B cell (primary cell): ENCODE results near the gene NEK8. TPM values are rescaled to one million over a fixed set of nuclear protein-coding genes. Genes with fewer than 3 reads are reported as not detected.

ENCODE experiments used
- ATAC-seq: fragments of 200-7000 bp; cut with Tn5 transposase; one replicate; pipeline ENCODE4 v1.10.0; 2021; ENCODE audit warnings: low read depth, mild to moderate bottlenecking, moderate number of reproducible peaks, moderate library complexity
- CTCF ChIA-PET: fragments of 350-600 bp; sonication (Branson Sonifier 250); formaldehyde crosslinking; loops from one replicate; lab custom pipeline; 2021; ENCODE audit warnings: antibody characterized with exemption, inconsistent platforms; lab: Charles Lee
- POLR2A ChIA-PET: fragments of 350-600 bp; sonication (Branson Sonifier 250); formaldehyde crosslinking; loops from one replicate; lab custom pipeline; 2021; ENCODE audit warnings: antibody characterized with exemption; lab: Charles Lee
- DNase-seq: peaks from one replicate; pipeline ENCODE4 v3.0.0; 2013
- H2AFZ ChIP-seq: 2 replicates; pipeline ENCODE4 v1.6.1; 2012; ENCODE audit warnings: mild to moderate bottlenecking, low read depth, low read length; ENCODE audit not compliant: insufficient read depth, poor library complexity, severe bottlenecking
- H3K27ac ChIP-seq, 2 donors: 1 replicate in 1 of 2; 2 replicates in 1 of 2; pipeline ENCODE4 v1.5.1; 2012 to 2013; ENCODE audit warnings: low read length in 2 of 2, mild to moderate bottlenecking in 2 of 2, moderate library complexity in 1 of 2
- H3K27me3 ChIP-seq, 4 experiments: fragments of 200-600 bp in 1 of 4; sonication (generic) in 1 of 4; replicated peaks in 1 of 4; 1 replicate in 2 of 4; 2 replicates in 2 of 4; pipeline versions ENCODE4 v1.6.1 to v1.7.0; 2013 to 2016; ENCODE audit warnings: low read length in 3 of 4, mild to moderate bottlenecking in 2 of 4, mixed read lengths in 1 of 4, moderate library complexity in 1 of 4; ENCODE audit not compliant: insufficient read depth in 4 of 4, control insufficient read depth in 3 of 4; ENCODE audit errors: control extremely low read depth in 1 of 4
- H3K36me3 ChIP-seq, 2 experiments: replicated peaks in 1 of 2; 1 replicate in 1 of 2; 2 replicates in 1 of 2; pipeline versions ENCODE4 v1.6.1 to v1.7.1; 2013; ENCODE audit warnings: low read length in 1 of 2; ENCODE audit not compliant: insufficient read depth in 2 of 2, control insufficient read depth in 1 of 2; ENCODE audit errors: control extremely low read depth in 1 of 2, extremely low read depth in 1 of 2
- H3K4me1 ChIP-seq, 2 donors: fragments of 200-600 bp in 1 of 2; sonication (generic) in 1 of 2; 1 replicate in 1 of 2; 2 replicates in 1 of 2; pipeline versions ENCODE4 v1.5.1 to v1.6.1; 2013 to 2017; ENCODE audit warnings: low read length in 2 of 2; ENCODE audit not compliant: control insufficient read depth in 2 of 2, insufficient read depth in 2 of 2
- H3K4me2 ChIP-seq: replicated peaks from 2 replicates; pipeline ENCODE3; 2012; ENCODE audit warnings: mild to moderate bottlenecking, low read depth, low read length; ENCODE audit not compliant: poor library complexity, severe bottlenecking
- H3K4me3 ChIP-seq, 5 experiments: fragments of 200-600 bp in 1 of 5; sonication (generic) in 1 of 5; 1 replicate in 3 of 5; 2 replicates in 2 of 5; pipeline versions ENCODE4 v1.5.1 to v1.7.0; 2011 to 2016; ENCODE audit warnings: low read length in 4 of 5, mild to moderate bottlenecking in 4 of 5, low read depth in 2 of 5, control low read depth in 1 of 5, moderate library complexity in 1 of 5; ENCODE audit not compliant: insufficient read depth in 1 of 5; ENCODE audit errors: control extremely low read depth in 1 of 5, extremely low read depth in 1 of 5
- H3K79me2 ChIP-seq: fragments of 200-600 bp; sonication (generic); one replicate; pipeline ENCODE4 v1.6.0; 2016; ENCODE audit warnings: low read length; ENCODE audit not compliant: control insufficient read depth, insufficient read depth
- H3K9ac ChIP-seq: fragments of 200-600 bp; sonication (generic); 2 replicates; pipeline ENCODE4 v1.6.1; 2017; ENCODE audit warnings: mild to moderate bottlenecking, low read length, moderate library complexity
- H3K9me3 ChIP-seq, 3 donors: one replicate each; pipeline versions ENCODE4 v1.6.1 to v1.7.1; 2013; ENCODE audit warnings: low read length in 2 of 3; ENCODE audit not compliant: control insufficient read depth in 2 of 3, insufficient read depth in 1 of 3; ENCODE audit errors: control extremely low read depth in 1 of 3
- H4K20me1 ChIP-seq: 2 replicates; pipeline ENCODE4 v1.6.0; 2012; ENCODE audit warnings: mild to moderate bottlenecking, low read length; ENCODE audit not compliant: insufficient read depth, control insufficient read depth, poor library complexity, severe bottlenecking
- H3K27ac Mint-ChIP-seq: one replicate; pipeline ENCODE4 v1.8.0; 2021; ENCODE audit warnings: mixed read lengths
- H3K27me3 Mint-ChIP-seq: one replicate; pipeline ENCODE4 v1.8.0; 2021; ENCODE audit warnings: mixed read lengths
- H3K4me1 Mint-ChIP-seq: one replicate; pipeline ENCODE4 v1.8.0; 2021; ENCODE audit warnings: mixed read lengths
- H3K4me3 Mint-ChIP-seq: one replicate; pipeline ENCODE4 v1.8.0; 2021; ENCODE audit warnings: mixed read lengths
- H3K9me3 Mint-ChIP-seq: one replicate; pipeline ENCODE4 v1.8.0; 2022; ENCODE audit warnings: mixed read lengths; ENCODE audit not compliant: insufficient read depth
- CTCF ChIP-seq: fragments of 200-600 bp; IDR thresholded peaks from one replicate; pipeline ENCODE4 v1.8.0; 2022; ENCODE audit warnings: antibody characterized with exemption, mild to moderate bottlenecking
- EZH2 ChIP-seq: IDR thresholded peaks from 2 replicates; pipeline ENCODE4 v1.6.1; 2012; ENCODE audit warnings: borderline replicate concordance, low read depth, mild to moderate bottlenecking, moderate library complexity, low read length; ENCODE audit not compliant: insufficient read depth, poor library complexity, severe bottlenecking
- WGBS: methylation state at CpG from one replicate; pipeline ENCODE4 v1.1.5; 2013; ENCODE audit warnings: missing lambda C conversion rate; ENCODE audit not compliant: insufficient coverage; 5-methylcytosine and 5-hydroxymethylcytosine counted together
- intact Hi-C: fragments of 100-400 bp; cut with micrococcal nuclease; formaldehyde crosslinking; loops from one replicate; pipeline ENCODE4 v1.10.0; 2022
- polyA plus RNA-seq: library from polyadenylated mRNA; depleted of rRNA; stranded (reverse); fragments of >200 nt; gene quantifications from 2 replicates; pipeline ENCODE4 v1.2.3, GENCODE V29; 2012
- total RNA-seq, 2 donors: library from RNA; stranded (reverse); fragments of 120-200 nt in 1 of 2; gene quantifications; 1 replicate in 1 of 2; 2 replicates in 1 of 2; pipeline versions ENCODE4 v1.2.3 to v1.2.4, GENCODE V29; 2013 to 2022

The NEK8 gene
- total and polyA plus RNA-seq, 2 donors (not counting 1 experiment from before 2014, with no cell fraction given) = 58.0 to 305 TPM

- ATAC-seq (no peak), DNase-seq (peak; percentile 25)
- peaks cover 36% of the 10 kb centered on the region for H3K79me2 ChIP-seq
- no peaks in the 10 kb centered on the region for H3K27me3 Mint-ChIP-seq
- H3K4me1 ChIP-seq = peaks cover 0 to 8% of the 10 kb centered on the region in 2 donors
- no peaks in the 10 kb centered on the region for H3K9me3 Mint-ChIP-seq
- 35% methylated on average over 5 of the region's 9 CpGs for WGBS
- no peak overlapping the region for H3K27ac Mint-ChIP-seq
- no peak for TF ChIP-seq EZH2
- TF ChIP-seq CTCF = no peak
- peaks cover 7 to 44% of the 10 kb centered on the region in 2 experiments for H3K36me3 ChIP-seq
- no peak overlapping the region for H3K4me3 ChIP-seq
- intact Hi-C loops = no loop called here
- POLR2A ChIA-PET = interaction anchor here (0.5 to 2.8 kb wide), 3 partner anchors 10 to 190 kb away, joined by 4 to 21 read pairs (median 4); partner anchors contain the start of gene TLCD1
- H3K4me2 ChIP-seq = no peak overlapping the region
- H3K27me3 ChIP-seq = no peaks in the 10 kb centered on the region
- no peak overlapping the region for H3K9ac ChIP-seq
- no peak overlapping the region for H2AFZ ChIP-seq
- no peaks in the 10 kb centered on the region for H3K9me3 ChIP-seq
- peaks cover 11% of the 10 kb centered on the region for H3K4me1 Mint-ChIP-seq
- H3K4me3 Mint-ChIP-seq = no peak overlapping the region
- CTCF ChIA-PET = interaction anchor here (0.6 to 7.6 kb wide), 11 partner anchors 11 to 192 kb away, joined by 3 to 137 read pairs (median 58); partner anchors contain the start of genes DHRS13, FLOT2, NEK8 and PHF12
- H3K27ac ChIP-seq = peak overlapping the region in 1 of 2 donors; percentile 13
- H4K20me1 ChIP-seq = peaks cover 29% of the 10 kb centered on the region
These were observed 32.3 kb downstream of the NEK8 start for GRCh38 chr17:28760601-28761562.
